HepG2 (cell line): ENCODE measurements around the gene PCSK7. TPM values are rescaled to one million over a fixed set of nuclear protein-coding genes. Genes with fewer than 3 reads are reported as not detected.

Source experiments
- ATRX ChIP-seq: sonication (generic); formaldehyde crosslinking; IDR thresholded peaks from 2 replicates; pipeline ENCODE4 v1.4.0; 2020; ENCODE audit warnings: missing genetic modification reagents, borderline replicate concordance
- CTCF ChIP-seq: sonication (generic); formaldehyde crosslinking; IDR thresholded peaks from 2 replicates; pipeline ENCODE4 v1.5.0; 2020; ENCODE audit warnings: mild to moderate bottlenecking, missing genetic modification reagents, moderate library complexity
- DZIP1 ChIP-seq: sonication (generic); formaldehyde crosslinking; IDR thresholded peaks from 2 replicates; pipeline ENCODE4 v1.5.0; 2020; ENCODE audit warnings: mild to moderate bottlenecking, missing genetic modification reagents
- FOSL2 ChIP-seq: sonication (generic); formaldehyde crosslinking; IDR thresholded peaks from 2 replicates; pipeline ENCODE4 v1.4.0; 2020; ENCODE audit warnings: missing genetic modification reagents
- FOXP4 ChIP-seq: sonication (generic); formaldehyde crosslinking; IDR thresholded peaks from 2 replicates; pipeline ENCODE4 v1.4.0; 2020; ENCODE audit warnings: missing genetic modification reagents
- HHEX ChIP-seq: IDR thresholded peaks from 2 replicates; pipeline ENCODE4 v1.6.1; 2016; ENCODE audit warnings: control low read depth
- NR1H2 ChIP-seq: sonication (generic); formaldehyde crosslinking; IDR thresholded peaks from 2 replicates; pipeline ENCODE4 v1.8.1; 2022; ENCODE audit warnings: low read depth, missing genetic modification reagents, borderline replicate concordance
- PLSCR1 ChIP-seq: sonication (generic); formaldehyde crosslinking; IDR thresholded peaks from 2 replicates; pipeline ENCODE4 v1.5.0; 2020; ENCODE audit warnings: missing genetic modification reagents, mild to moderate bottlenecking, borderline replicate concordance
- POLR2G ChIP-seq: fragments of 200-400 bp; formaldehyde crosslinking; IDR thresholded peaks from 2 replicates; pipeline ENCODE4 v1.6.1; 2018; ENCODE audit warnings: mild to moderate bottlenecking, low read depth, low read length, moderate library complexity
- RELA ChIP-seq: sonication (generic); formaldehyde crosslinking; IDR thresholded peaks from 2 replicates; pipeline ENCODE4 v1.4.0; 2020; ENCODE audit warnings: missing genetic modification reagents
- SMAD9 ChIP-seq: sonication (generic); formaldehyde crosslinking; IDR thresholded peaks from 2 replicates; pipeline ENCODE4 v1.5.1; 2020; ENCODE audit warnings: mild to moderate bottlenecking, missing genetic modification reagents
- TOE1 ChIP-seq: sonication (generic); formaldehyde crosslinking; IDR thresholded peaks from 2 replicates; pipeline ENCODE4 v1.4.0; 2020; ENCODE audit warnings: mild to moderate bottlenecking, missing genetic modification reagents
- TSC22D2 ChIP-seq: sonication (generic); formaldehyde crosslinking; IDR thresholded peaks from 2 replicates; pipeline ENCODE4 v1.5.1; 2020; ENCODE audit warnings: missing genetic modification reagents, mild to moderate bottlenecking, borderline replicate concordance
- U2AF2 ChIP-seq: fragments of 200-400 bp; formaldehyde crosslinking; IDR thresholded peaks from 2 replicates; pipeline ENCODE4 v1.6.1; 2017; ENCODE audit warnings: low read depth, mild to moderate bottlenecking, low read length
- ZBTB20 ChIP-seq: sonication (generic); formaldehyde crosslinking; IDR thresholded peaks from 2 replicates; pipeline ENCODE4 v1.8.1; 2023; ENCODE audit warnings: missing genetic modification reagents, low read depth, mild to moderate bottlenecking, borderline replicate concordance
- ZNF160 ChIP-seq: sonication (generic); formaldehyde crosslinking; IDR thresholded peaks from 2 replicates; pipeline ENCODE4 v1.8.0; 2022; ENCODE audit warnings: mild to moderate bottlenecking, inconsistent platforms, missing genetic modification reagents
- ZNF331 ChIP-seq: sonication (generic); formaldehyde crosslinking; IDR thresholded peaks from 2 replicates; pipeline ENCODE4 v1.4.0; 2020; ENCODE audit warnings: missing genetic modification reagents
- ZNF7 ChIP-seq: IDR thresholded peaks from 2 replicates; pipeline ENCODE4 v1.6.1; 2016; ENCODE audit warnings: missing biosample characterization, missing genetic modification reagents
- polyA plus RNA-seq, 8 experiments: library from polyadenylated mRNA; depleted of rRNA in 3 of 8; stranded (reverse) in 7 of 8; unstranded in 1 of 8; fragments of >200 nt; fragmentation: Illumina TruSeq in 4 of 8; extraction: Trizol in 4 of 8; gene quantifications; 2 replicates each; pipeline versions ENCODE4 v1.2.1 to v1.2.3, GENCODE V29; 2011 to 2016; ENCODE audit warnings: low read depth in 4 of 8, missing spikeins in 1 of 8, mixed read lengths in 1 of 8; ENCODE audit not compliant: insufficient read depth in 1 of 8
- total RNA-seq, 5 experiments: library from RNA; depleted of rRNA; stranded (reverse); fragments of >200 nt; fragmentation: Illumina TruSeq; extraction: Trizol; gene quantifications; 2 replicates each; pipeline ENCODE4 v1.2.3, GENCODE V29; 2016; ENCODE audit warnings: low read depth in 1 of 5
- TF ChIP-seq, protein P1 (sequence below): sonication (generic); formaldehyde crosslinking; conservative IDR thresholded peaks from 2 replicates; pipeline ENCODE4 v1.8.1; 2023; ENCODE audit warnings: missing genetic modification reagents
- TF ChIP-seq, protein P2 (sequence below): IDR thresholded peaks from 2 replicates; pipeline ENCODE4 v1.6.1; 2016; ENCODE audit warnings: mild to moderate bottlenecking, missing biosample characterization, missing genetic modification reagents

PCSK7 gene
- total and polyA plus RNA-seq, 2 of the 13 experiments (the other 11 are each of a cell fraction or from before 2014, with no cell fraction given): 13.4 to 13.8 TPM

- no peak for TF ChIP-seq CTCF (CRISPR knock-in tag)
- TF ChIP-seq SMAD9 (CRISPR knock-in tag): no peak
- TF ChIP-seq TSC22D2 (CRISPR knock-in tag): 0 out of 2 replicates have a peak, but pooled peaks have one; percentile 3
- no peak for TF ChIP-seq PLSCR1 (CRISPR knock-in tag)
- TF ChIP-seq DZIP1 (CRISPR knock-in tag): no peak; the same call in 1 of the 2 replicates
- TF ChIP-seq NR1H2 (CRISPR knock-in tag): no peak
- peak; percentile 57; the same call in 1 of the 2 replicates for TF ChIP-seq FOXP4 (CRISPR knock-in tag)
- TF ChIP-seq ATRX: no peak
- TF ChIP-seq U2AF2: no peak
- TF ChIP-seq, protein P1, sequence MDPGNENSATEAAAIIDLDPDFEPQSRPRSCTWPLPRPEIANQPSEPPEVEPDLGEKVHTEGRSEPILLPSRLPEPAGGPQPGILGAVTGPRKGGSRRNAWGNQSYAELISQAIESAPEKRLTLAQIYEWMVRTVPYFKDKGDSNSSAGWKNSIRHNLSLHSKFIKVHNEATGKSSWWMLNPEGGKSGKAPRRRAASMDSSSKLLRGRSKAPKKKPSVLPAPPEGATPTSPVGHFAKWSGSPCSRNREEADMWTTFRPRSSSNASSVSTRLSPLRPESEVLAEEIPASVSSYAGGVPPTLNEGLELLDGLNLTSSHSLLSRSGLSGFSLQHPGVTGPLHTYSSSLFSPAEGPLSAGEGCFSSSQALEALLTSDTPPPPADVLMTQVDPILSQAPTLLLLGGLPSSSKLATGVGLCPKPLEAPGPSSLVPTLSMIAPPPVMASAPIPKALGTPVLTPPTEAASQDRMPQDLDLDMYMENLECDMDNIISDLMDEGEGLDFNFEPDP (CRISPR knock-in tag): no peak
- peak; percentile 65 for TF ChIP-seq POLR2G
- no peak for TF ChIP-seq HHEX (CRISPR knock-in tag)
- no peak for TF ChIP-seq ZNF7 (CRISPR knock-in tag)
- no peak for TF ChIP-seq ZBTB20 (CRISPR knock-in tag)
- 0 out of 2 replicates have a peak, but pooled peaks have one; percentile 38 for TF ChIP-seq FOSL2 (CRISPR knock-in tag)
- TF ChIP-seq, protein P2, sequence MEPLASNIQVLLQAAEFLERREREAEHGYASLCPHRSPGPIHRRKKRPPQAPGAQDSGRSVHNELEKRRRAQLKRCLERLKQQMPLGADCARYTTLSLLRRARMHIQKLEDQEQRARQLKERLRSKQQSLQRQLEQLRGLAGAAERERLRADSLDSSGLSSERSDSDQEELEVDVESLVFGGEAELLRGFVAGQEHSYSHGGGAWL (CRISPR knock-in tag): peak; percentile 45; the same call in 1 of the 2 replicates
- TF ChIP-seq ZNF160 (CRISPR knock-in tag): no peak; the same call in 1 of the 2 replicates
- peak; percentile 41; the same call in 1 of the 2 replicates for TF ChIP-seq ZNF331 (CRISPR knock-in tag)
- TF ChIP-seq RELA (CRISPR knock-in tag): no peak
- no peak for TF ChIP-seq TOE1
Measured at GRCh38 chr11:117178210-117179034, 53.5 kb downstream of the PCSK7 start, which contains the start of gene SIDT2 (continued).
